ENCODE data around the gene RAB34. TPM values are rescaled to one million over a fixed set of nuclear protein-coding genes. Genes with fewer than 3 reads are reported as not detected.

The RAB34 gene
- total RNA-seq, 4 donors from 2014 or later: 136 to 186 (median 159) TPM

- 78% methylated on average over 7 of the region's 7 CpGs for WGBS, 2 donors
- Histone ChIP-seq H3K4me3 (replicated peaks in 1 of 3) (no peak overlapping the region), H3K4me1 (peaks cover 7 to 10% of the 10 kb centered on the region in 2 donors), H3K36me3 (peaks cover 18 to 20% of the 10 kb centered on the region in 2 donors), H3K27me3 (no peaks in the 10 kb centered on the region), H3K9me3 (no peaks in the 10 kb centered on the region), H3K27ac (no peak overlapping the region)
- TF ChIP-seq POLR2A (IDR thresholded peaks at IDR 0.05): no peak
- TF ChIP-seq, protein P1, sequence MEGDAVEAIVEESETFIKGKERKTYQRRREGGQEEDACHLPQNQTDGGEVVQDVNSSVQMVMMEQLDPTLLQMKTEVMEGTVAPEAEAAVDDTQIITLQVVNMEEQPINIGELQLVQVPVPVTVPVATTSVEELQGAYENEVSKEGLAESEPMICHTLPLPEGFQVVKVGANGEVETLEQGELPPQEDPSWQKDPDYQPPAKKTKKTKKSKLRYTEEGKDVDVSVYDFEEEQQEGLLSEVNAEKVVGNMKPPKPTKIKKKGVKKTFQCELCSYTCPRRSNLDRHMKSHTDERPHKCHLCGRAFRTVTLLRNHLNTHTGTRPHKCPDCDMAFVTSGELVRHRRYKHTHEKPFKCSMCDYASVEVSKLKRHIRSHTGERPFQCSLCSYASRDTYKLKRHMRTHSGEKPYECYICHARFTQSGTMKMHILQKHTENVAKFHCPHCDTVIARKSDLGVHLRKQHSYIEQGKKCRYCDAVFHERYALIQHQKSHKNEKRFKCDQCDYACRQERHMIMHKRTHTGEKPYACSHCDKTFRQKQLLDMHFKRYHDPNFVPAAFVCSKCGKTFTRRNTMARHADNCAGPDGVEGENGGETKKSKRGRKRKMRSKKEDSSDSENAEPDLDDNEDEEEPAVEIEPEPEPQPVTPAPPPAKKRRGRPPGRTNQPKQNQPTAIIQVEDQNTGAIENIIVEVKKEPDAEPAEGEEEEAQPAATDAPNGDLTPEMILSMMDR (IDR thresholded peaks at IDR 0.05): no peak
- intact Hi-C loops (cut with DNase I): no loop called here
- DNase-seq: no peak
Observed at GRCh38 chr17:28755486-28755885, 37.8 kb upstream of the RAB34 start.

- no peak for TF ChIP-seq POLR2A (IDR thresholded peaks at IDR 0.05)
- TF ChIP-seq, protein P1 (IDR thresholded peaks at IDR 0.05): no peak
- Histone ChIP-seq H3K4me3 (replicated peaks in 1 of 3) (no peak overlapping the region), H3K27me3 (no peaks in the 10 kb centered on the region), H3K9me3 (no peaks in the 10 kb centered on the region), H3K4me1 (peaks cover 27 to 41% of the 10 kb centered on the region in 2 donors), H3K27ac (no peak overlapping the region), H3K36me3 (peaks cover 22 to 26% of the 10 kb centered on the region in 2 donors)
- intact Hi-C loops (cut with DNase I): no loop called here
- no peak for DNase-seq
- WGBS, 2 donors: 89 to 95% methylated on average over 9 to 10 of the region's 10 CpGs
Observed at GRCh38 chr17:28751600-28752366, 34.1 kb upstream of the RAB34 start.

DNA sequence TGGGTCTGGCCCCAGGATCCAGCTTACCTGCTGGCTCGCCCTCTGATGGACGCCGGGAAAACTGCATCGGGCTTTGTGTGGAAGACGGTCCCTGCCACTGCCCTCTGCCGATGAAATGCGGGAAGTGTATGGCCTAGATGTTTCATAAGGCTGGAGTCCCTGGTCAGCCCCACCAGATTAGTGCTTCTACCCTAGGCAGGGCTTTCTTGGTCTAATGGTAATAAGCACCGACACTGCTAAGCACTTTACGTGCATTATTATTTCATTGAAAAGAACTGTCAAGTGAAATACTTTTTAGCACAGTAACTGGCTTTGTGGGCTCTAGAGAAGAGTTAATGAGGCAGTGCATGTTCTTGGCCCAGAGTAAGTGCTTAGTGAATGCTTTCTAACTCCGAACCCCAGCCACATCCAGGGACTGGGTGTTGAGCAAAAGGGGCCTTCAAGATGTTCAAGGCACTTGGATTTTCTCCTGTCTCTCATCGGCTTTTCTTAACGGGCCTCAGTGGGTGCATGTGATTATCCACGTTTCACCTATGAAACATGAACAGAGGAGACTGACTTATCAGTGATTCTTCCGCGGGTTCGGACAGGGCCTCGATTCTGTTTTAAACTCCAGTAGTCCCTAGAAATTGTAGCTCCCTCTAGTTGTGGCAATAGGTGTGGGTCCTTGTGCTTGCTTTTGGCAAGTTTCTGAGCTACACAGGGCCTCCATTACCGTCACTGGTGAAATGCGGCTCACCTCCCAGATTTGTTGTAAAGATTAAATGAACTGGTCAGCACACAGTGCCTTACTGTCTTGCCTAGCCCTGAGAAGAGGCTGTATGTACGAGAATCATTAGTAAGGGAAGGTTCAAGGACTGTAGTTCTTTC lies 32.7 kb upstream of the RAB34 start:
- Histone ChIP-seq H3K36me3 (peaks cover 22 to 26% of the 10 kb centered on the region in 2 donors), H3K4me1 (peaks cover 35 to 46% of the 10 kb centered on the region in 2 donors), H3K27ac (peak overlapping the region in 2 of 3 donors; percentile 34 to 62), H3K27me3 (no peaks in the 10 kb centered on the region), H3K4me3 (replicated peaks in 1 of 3) (no peak overlapping the region), H3K9me3 (no peaks in the 10 kb centered on the region)
- 38% methylated on average over 20 of the region's 20 CpGs for WGBS, 2 donors
- intact Hi-C loops (cut with DNase I): no loop called here
- peak; percentile 96 to 97 for DNase-seq
- TF ChIP-seq, protein P1 (IDR thresholded peaks at IDR 0.05): peak; percentile 97 to 100 (median 100)
- no peak for TF ChIP-seq POLR2A (IDR thresholded peaks at IDR 0.05)

DNA sequence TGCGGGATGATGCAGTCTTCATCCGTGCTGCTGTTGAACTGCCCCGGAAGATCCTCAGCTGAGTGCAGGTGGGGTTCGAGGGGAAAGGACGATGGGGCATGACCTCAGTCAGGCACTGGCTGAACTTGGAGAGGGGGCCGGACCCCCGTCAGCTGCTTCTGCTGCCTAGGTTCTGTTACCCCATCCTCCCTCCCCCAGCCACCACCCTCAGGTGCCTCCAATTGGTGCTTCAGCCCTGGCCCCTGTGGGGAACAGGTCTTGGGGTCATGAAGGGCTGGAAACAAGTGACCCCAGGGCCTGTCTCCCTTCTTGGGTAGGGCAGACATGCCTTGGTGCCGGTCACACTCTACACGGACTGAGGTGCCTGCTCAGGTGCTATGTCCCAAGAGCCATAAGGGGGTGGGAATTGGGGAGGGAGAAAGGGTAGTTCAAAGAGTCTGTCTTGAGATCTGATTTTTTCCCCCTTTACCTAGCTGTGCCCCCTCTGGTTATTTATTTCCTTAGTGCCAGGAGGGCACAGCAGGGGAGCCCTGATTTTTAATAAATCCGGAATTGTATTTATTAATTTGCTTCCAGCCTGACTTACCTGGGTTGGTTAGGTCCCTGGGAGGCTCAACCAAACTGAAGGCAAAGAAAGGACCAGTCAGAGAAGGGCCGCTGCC lies 32.0 kb upstream of the RAB34 start:
- DNase-seq: no peak
- Histone ChIP-seq H3K27me3 (no peaks in the 10 kb centered on the region), H3K4me3 (replicated peaks in 1 of 3) (no peak overlapping the region), H3K4me1 (peaks cover 37 to 50% of the 10 kb centered on the region in 2 donors), H3K27ac (peak overlapping the region; percentile 34 to 62 (median 50)), H3K36me3 (peaks cover 22 to 26% of the 10 kb centered on the region in 2 donors), H3K9me3 (no peaks in the 10 kb centered on the region)
- 43 to 53% methylated on average over 4 to 11 of the region's 11 CpGs for WGBS, 2 donors
- intact Hi-C loops (cut with DNase I): loop anchor here (2.0 kb wide), 1 partner anchor 63 kb away; no protein-coding TSS in a partner anchor
- TF ChIP-seq POLR2A (IDR thresholded peaks at IDR 0.05): no peak
- TF ChIP-seq, protein P1 (IDR thresholded peaks at IDR 0.05): no peak

Data from thyroid gland (tissue), 4 donors.